DMS 273 (cell line): Measurements from ENCODE around the gene ZNF593.

ENCODE experiments used
- DNase-seq: peaks from one replicate; lab custom pipeline; 2025; ENCODE audit not compliant: unreplicated experiment; lab: John Stamatoyannopoulos, UW

The ZNF593 gene

GRCh38 chr1:26169669-26170471 lies at the start of gene ZNF593:
ZNF593 (plus strand) TSS chr1:26169908; CDS start chr1:26169984, 76 bp downstream.
- peak; percentile 96 for DNase-seq

GRCh38 chr1:26121854-26122773 lies 47.6 kb upstream of the ZNF593 start:
- DNase-seq, result no peak

- no peak for DNase-seq
These were observed 46.4 kb upstream of the ZNF593 start for GRCh38 chr1:26122988-26123973.

- no peak for DNase-seq
These were observed 45.0 kb upstream of the ZNF593 start for GRCh38 chr1:26124418-26125331.

- no peak for DNase-seq
These were observed 44.3 kb upstream of the ZNF593 start for GRCh38 chr1:26125382-26125781.

- no peak for DNase-seq
These were observed 43.8 kb upstream of the ZNF593 start for GRCh38 chr1:26125946-26126320.

GRCh38 chr1:26126321-26127084 lies 43.2 kb upstream of the ZNF593 start:
- peak; percentile 84 for DNase-seq

GRCh38 chr1:26127235-26128163 lies 42.2 kb upstream of the ZNF593 start:
- no peak for DNase-seq

GRCh38 chr1:26129778-26130177 lies 39.9 kb upstream of the ZNF593 start:
- no peak for DNase-seq

GRCh38 chr1:26130695-26131094 lies 39.0 kb upstream of the ZNF593 start:
- DNase-seq, result no peak

- peak; percentile 53 for DNase-seq
These were observed 37.4 kb upstream of the ZNF593 start for GRCh38 chr1:26132128-26132833.

GRCh38 chr1:26132834-26133167 lies 36.9 kb upstream of the ZNF593 start:
- no peak for DNase-seq

- no peak for DNase-seq
These were observed 35.2 kb upstream of the ZNF593 start for GRCh38 chr1:26134466-26134865.

- no peak for DNase-seq
These were observed 30.6 kb upstream of the ZNF593 start for GRCh38 chr1:26138974-26139558.

- DNase-seq, result no peak
These were observed 27.5 kb upstream of the ZNF593 start for GRCh38 chr1:26142159-26142558.

GRCh38 chr1:26145041-26145959 lies 24.4 kb upstream of the ZNF593 start:
- DNase-seq, result peak; percentile 93
